ENCODE data around the gene MDGA2. TPM values are rescaled to one million over a fixed set of nuclear protein-coding genes. Genes with fewer than 3 reads are reported as not detected.
"Not testable (repeated sequence)": the region's sequence is repeated elsewhere in the genome, so short reads cannot be mapped to it uniquely, and the experiment has no call there.

The MDGA2 gene
- total RNA-seq, 2 experiments from 2014 or later: not detected

- H3K9me3 Mint-ChIP-seq: peaks cover 5% of the 10 kb centered on the region
- H3K4me3 Mint-ChIP-seq: no peak overlapping the region
Observed at GRCh38 chr14:47226877-47227520, 448.4 kb downstream of the MDGA2 start.

DNA sequence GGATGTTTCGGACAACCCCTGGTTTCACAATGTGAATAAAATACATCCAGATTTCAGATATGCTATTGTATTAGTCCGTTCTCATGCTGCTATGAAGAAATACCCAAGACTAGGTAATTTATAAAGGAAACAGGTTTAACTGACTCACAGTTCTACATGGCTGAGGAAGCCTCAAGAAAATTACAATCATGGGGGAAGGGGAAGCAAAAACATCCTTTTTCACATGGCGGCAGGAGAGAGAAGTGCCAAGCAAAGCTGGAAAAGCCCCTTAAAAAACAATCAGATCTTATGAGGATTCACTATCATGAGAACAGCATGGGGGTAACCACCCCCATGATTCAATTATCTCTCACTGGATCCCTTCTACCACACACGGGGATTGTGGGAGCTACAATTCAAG lies 451.7 kb downstream of the MDGA2 start:
- Mint-ChIP-seq H3K9me3 (peaks cover 5% of the 10 kb centered on the region), H3K27me3 (no peaks in the 10 kb centered on the region)

More at GRCh38 chr14:47226877-47227520, 448.4 kb downstream of the MDGA2 start:
- Mint-ChIP-seq H3K27me3 (no peaks in the 10 kb centered on the region), H3K36me3 (no peaks in the 10 kb centered on the region), H3K4me1 (peaks cover 6% of the 10 kb centered on the region), H3K27ac (no peak overlapping the region)
- DNase-seq: no peak

GRCh38 chr14:47220096-47220495 lies 455.3 kb downstream of the MDGA2 start:
- Mint-ChIP-seq H3K27ac (no peak overlapping the region), H3K9me3 (peaks cover 5% of the 10 kb centered on the region), H3K27me3 (no peaks in the 10 kb centered on the region), H3K4me3 (no peak overlapping the region), H3K36me3 (no peaks in the 10 kb centered on the region), H3K4me1 (no peaks in the 10 kb centered on the region)
- DNase-seq: no peak

More for the DNA sequence above, 451.7 kb downstream of the MDGA2 start:
- no peaks in the 10 kb centered on the region for H3K36me3 Mint-ChIP-seq
- H3K4me1 Mint-ChIP-seq: peaks cover 6% of the 10 kb centered on the region
- DNase-seq: no peak
- no peak overlapping the region for H3K4me3 Mint-ChIP-seq
- H3K27ac Mint-ChIP-seq: no peak overlapping the region

GRCh38 chr14:47211263-47211662 lies 464.1 kb downstream of the MDGA2 start:
- Mint-ChIP-seq H3K9me3 (no peaks in the 10 kb centered on the region), H3K27ac (no peak overlapping the region), H3K36me3 (no peaks in the 10 kb centered on the region), H3K4me3 (no peak overlapping the region), H3K27me3 (no peaks in the 10 kb centered on the region), H3K4me1 (no peaks in the 10 kb centered on the region)
- no peak for DNase-seq

GRCh38 chr14:47210099-47210498 lies 465.3 kb downstream of the MDGA2 start:
- Mint-ChIP-seq H3K27ac (no peak overlapping the region), H3K4me3 (no peak overlapping the region), H3K9me3 (no peaks in the 10 kb centered on the region), H3K36me3 (no peaks in the 10 kb centered on the region), H3K4me1 (no peaks in the 10 kb centered on the region), H3K27me3 (no peaks in the 10 kb centered on the region)
- DNase-seq: no peak

GRCh38 chr14:47208434-47208833 lies 467.0 kb downstream of the MDGA2 start:
- Mint-ChIP-seq H3K27ac (no peak overlapping the region), H3K9me3 (no peaks in the 10 kb centered on the region), H3K27me3 (no peaks in the 10 kb centered on the region)

GRCh38 chr14:47207617-47208016 lies 467.8 kb downstream of the MDGA2 start:
- no peaks in the 10 kb centered on the region for H3K36me3 Mint-ChIP-seq

More at GRCh38 chr14:47208434-47208833, 467.0 kb downstream of the MDGA2 start:
- Mint-ChIP-seq H3K4me1 (no peaks in the 10 kb centered on the region), H3K4me3 (no peak overlapping the region), H3K36me3 (no peaks in the 10 kb centered on the region)
- no peak for DNase-seq

GRCh38 chr14:47200740-47201139 lies 474.7 kb downstream of the MDGA2 start:
- Mint-ChIP-seq H3K36me3 (no peaks in the 10 kb centered on the region), H3K9me3 (peaks cover 3% of the 10 kb centered on the region), H3K4me3 (no peak overlapping the region), H3K4me1 (no peaks in the 10 kb centered on the region), H3K27ac (no peak overlapping the region), H3K27me3 (no peaks in the 10 kb centered on the region)
- no peak for DNase-seq

More at GRCh38 chr14:47207617-47208016, 467.8 kb downstream of the MDGA2 start:
- H3K27ac Mint-ChIP-seq: no peak overlapping the region
- H3K4me3 Mint-ChIP-seq: no peak overlapping the region
- DNase-seq: no peak
- H3K27me3 Mint-ChIP-seq: no peaks in the 10 kb centered on the region
- no peaks in the 10 kb centered on the region for H3K4me1 Mint-ChIP-seq
- H3K9me3 Mint-ChIP-seq: no peaks in the 10 kb centered on the region

- no peaks in the 10 kb centered on the region for H3K9me3 Mint-ChIP-seq
- no peaks in the 10 kb centered on the region for H3K27me3 Mint-ChIP-seq
- DNase-seq: no peak
- H3K4me1 Mint-ChIP-seq: no peaks in the 10 kb centered on the region
- no peak overlapping the region for H3K27ac Mint-ChIP-seq
- H3K36me3 Mint-ChIP-seq: no peaks in the 10 kb centered on the region
- H3K4me3 Mint-ChIP-seq: no peak overlapping the region
Observed at GRCh38 chr14:47195582-47195981, 479.8 kb downstream of the MDGA2 start.

GRCh38 chr14:47194055-47194454 lies 481.4 kb downstream of the MDGA2 start:
- no peaks in the 10 kb centered on the region for H3K4me1 Mint-ChIP-seq
- no peak for DNase-seq
- no peaks in the 10 kb centered on the region for H3K27me3 Mint-ChIP-seq
- H3K4me3 Mint-ChIP-seq: no peak overlapping the region
- H3K9me3 Mint-ChIP-seq: no peaks in the 10 kb centered on the region
- no peaks in the 10 kb centered on the region for H3K36me3 Mint-ChIP-seq
- H3K27ac Mint-ChIP-seq: no peak overlapping the region

GRCh38 chr14:47192203-47192602 lies 483.2 kb downstream of the MDGA2 start:
- DNase-seq, H3K4me1 Mint-ChIP-seq, H3K27ac Mint-ChIP-seq, H3K4me3 Mint-ChIP-seq, H3K27me3 Mint-ChIP-seq, H3K36me3 Mint-ChIP-seq, H3K9me3 Mint-ChIP-seq: not testable (repeated sequence)

DNA sequence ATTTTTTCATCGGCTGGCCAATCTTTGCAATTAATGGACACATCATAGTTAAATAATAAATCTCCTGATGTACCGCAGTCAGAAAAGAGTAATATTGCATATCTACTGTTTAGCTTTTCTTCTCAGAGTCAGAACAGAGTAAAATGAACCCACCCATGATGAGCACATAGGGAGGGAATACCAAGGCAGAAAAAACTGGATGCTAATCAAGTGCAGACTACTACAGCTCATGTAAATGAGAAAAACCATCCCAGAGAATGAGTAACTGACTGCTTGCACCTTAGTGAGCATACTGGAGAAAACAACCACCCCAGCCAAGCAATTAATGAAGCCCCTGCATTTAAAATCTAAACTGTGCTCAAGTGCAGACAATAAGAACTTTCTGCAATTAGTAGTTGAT lies 483.7 kb downstream of the MDGA2 start:
- no peak for DNase-seq
- Mint-ChIP-seq H3K4me3 (no peak overlapping the region), H3K9me3 (no peaks in the 10 kb centered on the region), H3K27ac (no peak overlapping the region), H3K27me3 (no peaks in the 10 kb centered on the region), H3K36me3 (no peaks in the 10 kb centered on the region), H3K4me1 (no peaks in the 10 kb centered on the region)

DNA sequence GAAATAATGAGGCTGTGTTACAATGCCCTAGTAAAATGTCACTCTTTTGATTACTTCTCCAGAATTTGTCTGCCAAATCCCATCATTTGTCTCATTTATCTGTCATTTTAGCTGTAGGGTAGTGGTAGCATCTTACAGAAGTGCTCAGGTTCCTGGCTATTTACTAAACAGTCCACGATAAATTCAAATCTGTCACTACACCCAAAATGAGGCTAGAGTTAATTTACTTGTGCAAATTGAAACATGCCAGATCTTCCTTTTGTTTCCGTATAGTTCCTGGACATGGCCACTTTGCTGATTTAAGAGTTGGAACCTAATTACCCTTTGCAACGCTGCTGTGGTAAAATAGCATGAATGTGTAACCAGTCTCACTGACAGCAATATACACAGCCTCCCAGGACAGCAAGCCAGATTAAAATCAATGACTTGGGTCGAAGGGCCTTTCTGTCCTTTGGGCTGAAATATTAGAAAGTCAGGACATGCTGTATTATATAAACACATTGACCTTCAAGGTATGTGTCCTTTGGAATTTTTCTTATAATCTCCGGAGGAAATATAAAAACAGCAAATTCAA lies 485.4 kb downstream of the MDGA2 start:
- Mint-ChIP-seq H3K27me3 (no peaks in the 10 kb centered on the region), H3K9me3 (no peaks in the 10 kb centered on the region), H3K36me3 (no peaks in the 10 kb centered on the region), H3K4me1 (no peaks in the 10 kb centered on the region), H3K4me3 (no peak overlapping the region), H3K27ac (no peak overlapping the region)
- DNase-seq: no peak

- no peaks in the 10 kb centered on the region for H3K9me3 Mint-ChIP-seq
- no peak overlapping the region for H3K4me3 Mint-ChIP-seq
- H3K27me3 Mint-ChIP-seq: no peaks in the 10 kb centered on the region
- DNase-seq: no peak
- H3K4me1 Mint-ChIP-seq: no peaks in the 10 kb centered on the region
- H3K36me3 Mint-ChIP-seq: no peaks in the 10 kb centered on the region
- no peak overlapping the region for H3K27ac Mint-ChIP-seq
Observed at GRCh38 chr14:47186486-47186885, 488.9 kb downstream of the MDGA2 start.

GRCh38 chr14:47179906-47180305 lies 495.5 kb downstream of the MDGA2 start:
- Mint-ChIP-seq H3K27me3 (no peaks in the 10 kb centered on the region), H3K9me3 (peaks cover 5% of the 10 kb centered on the region)

GRCh38 chr14:47171896-47172295 lies 503.5 kb downstream of the MDGA2 start:
- H3K27ac Mint-ChIP-seq, H3K4me1 Mint-ChIP-seq, H3K4me3 Mint-ChIP-seq, H3K36me3 Mint-ChIP-seq, DNase-seq, H3K27me3 Mint-ChIP-seq, H3K9me3 Mint-ChIP-seq: not testable (repeated sequence)

More at GRCh38 chr14:47179906-47180305, 495.5 kb downstream of the MDGA2 start:
- Mint-ChIP-seq H3K4me3 (no peak overlapping the region), H3K27ac (no peak overlapping the region), H3K36me3 (no peaks in the 10 kb centered on the region), H3K4me1 (no peaks in the 10 kb centered on the region)
- no peak for DNase-seq
